GM04503 (cell line): Measurements from ENCODE around the gene TBX1.

ENCODE experiments used
- DNase-seq: peaks from one replicate; pipeline ENCODE4 v3.0.0-alpha.2; 2012; ENCODE audit warnings: low read depth

TBX1 gene

GRCh38 chr22:19753996-19754700 lies 6.4 kb upstream of the TBX1 start:
- no peak for DNase-seq

- no peak for DNase-seq
Observed at GRCh38 chr22:19754701-19755144, 5.9 kb upstream of the TBX1 start.

GRCh38 chr22:19755145-19755710 lies 5.3 kb upstream of the TBX1 start:
- no peak for DNase-seq

- DNase-seq = no peak
Observed at GRCh38 chr22:19755722-19756287, 4.8 kb upstream of the TBX1 start.

GRCh38 chr22:19756288-19757128 lies 4.1 kb upstream of the TBX1 start:
- DNase-seq = no peak

- no peak for DNase-seq
Observed at GRCh38 chr22:19757140-19757984, 3.2 kb upstream of the TBX1 start.

GRCh38 chr22:19757985-19758895 lies 2.3 kb upstream of the TBX1 start:
- DNase-seq = no peak

GRCh38 chr22:19758896-19759426 lies 1.6 kb upstream of the TBX1 start:
- DNase-seq = no peak

- DNase-seq = no peak
Observed at GRCh38 chr22:19759427-19760057, 1.0 kb upstream of the TBX1 start.

- no peak for DNase-seq
Observed at GRCh38 chr22:19760951-19761724, 560 bp downstream of the TBX1 start.

- no peak for DNase-seq
Observed at GRCh38 chr22:19761725-19762567, 1.4 kb downstream of the TBX1 start.

GRCh38 chr22:19762568-19763457 lies 2.2 kb downstream of the TBX1 start:
- DNase-seq = no peak

- DNase-seq = no peak
Observed at GRCh38 chr22:19763458-19764298, 3.1 kb downstream of the TBX1 start.

GRCh38 chr22:19764299-19764593 lies 3.7 kb downstream of the TBX1 start:
- no peak for DNase-seq

GRCh38 chr22:19764636-19765476 lies 4.3 kb downstream of the TBX1 start:
- DNase-seq = no peak
